Liver (tissue), 3 donors: ENCODE measurements around the gene KRTAP5-10.

Source experiments
- GABPA ChIP-seq, 2 donors: IDR thresholded peaks in 1 of 2; conservative IDR thresholded peaks in 1 of 2; 2 replicates each; pipeline ENCODE4 v1.6.1; 2016; ENCODE audit warnings: antibody characterized with exemption in 2 of 2, mild to moderate bottlenecking in 1 of 2, moderate library complexity in 1 of 2
- RAD21 ChIP-seq, 2 donors: IDR thresholded peaks; 2 replicates each; pipeline ENCODE4 v1.6.1; 2016; ENCODE audit warnings: antibody characterized with exemption in 2 of 2, mild to moderate bottlenecking in 2 of 2
- TF ChIP-seq, protein P1 (sequence below): fragments of 150-350 bp; IDR thresholded peaks from 2 replicates; pipeline ENCODE4 v1.5.1; 2017; ENCODE audit warnings: improper control_type of control experiment, low read depth, low read length; ENCODE audit not compliant: missing input control
- donor health status: healthy.
- donor health status: healthy.

DNA sequence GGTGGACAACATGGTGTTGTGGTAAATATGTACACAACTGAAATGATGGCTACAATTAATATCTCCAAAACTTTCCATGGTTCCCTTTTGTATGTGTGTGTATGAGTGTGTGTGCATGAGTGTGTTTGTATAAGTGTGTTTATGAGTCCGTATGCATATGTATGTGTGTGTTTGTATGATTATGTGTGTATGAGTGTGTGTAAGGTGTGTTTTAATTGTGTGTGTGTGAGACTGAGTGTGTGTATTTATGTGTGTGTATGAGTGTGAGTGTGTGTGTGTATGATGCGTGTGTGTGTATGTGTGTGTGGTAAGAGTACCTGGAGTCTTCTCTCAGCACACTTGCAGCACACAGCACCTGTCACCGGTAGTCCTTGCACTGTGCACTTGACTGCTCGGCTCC is 9.3 kb upstream of the KRTAP5-10 start:
- TF ChIP-seq, protein P1, sequence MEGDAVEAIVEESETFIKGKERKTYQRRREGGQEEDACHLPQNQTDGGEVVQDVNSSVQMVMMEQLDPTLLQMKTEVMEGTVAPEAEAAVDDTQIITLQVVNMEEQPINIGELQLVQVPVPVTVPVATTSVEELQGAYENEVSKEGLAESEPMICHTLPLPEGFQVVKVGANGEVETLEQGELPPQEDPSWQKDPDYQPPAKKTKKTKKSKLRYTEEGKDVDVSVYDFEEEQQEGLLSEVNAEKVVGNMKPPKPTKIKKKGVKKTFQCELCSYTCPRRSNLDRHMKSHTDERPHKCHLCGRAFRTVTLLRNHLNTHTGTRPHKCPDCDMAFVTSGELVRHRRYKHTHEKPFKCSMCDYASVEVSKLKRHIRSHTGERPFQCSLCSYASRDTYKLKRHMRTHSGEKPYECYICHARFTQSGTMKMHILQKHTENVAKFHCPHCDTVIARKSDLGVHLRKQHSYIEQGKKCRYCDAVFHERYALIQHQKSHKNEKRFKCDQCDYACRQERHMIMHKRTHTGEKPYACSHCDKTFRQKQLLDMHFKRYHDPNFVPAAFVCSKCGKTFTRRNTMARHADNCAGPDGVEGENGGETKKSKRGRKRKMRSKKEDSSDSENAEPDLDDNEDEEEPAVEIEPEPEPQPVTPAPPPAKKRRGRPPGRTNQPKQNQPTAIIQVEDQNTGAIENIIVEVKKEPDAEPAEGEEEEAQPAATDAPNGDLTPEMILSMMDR, result no peak
- TF ChIP-seq RAD21 (IDR thresholded peaks at IDR 0.05) (no peak), GABPA (IDR thresholded peaks at IDR 0.05 in 1 of 2, conservative IDR thresholded peaks at IDR 0.05 in 1 of 2) (no peak)
